GM18868 (cell line): ENCODE measurements around the gene RPL3.
"Not testable (repeated sequence)": the region's sequence is repeated elsewhere in the genome, so short reads cannot be mapped to it uniquely, and the experiment has no call there.

Source experiments
- ATAC-seq: cut with Tn5 transposase; IDR thresholded peaks from one replicate; pipeline ENCODE4 v1.9.1; 2021; ENCODE audit warnings: mild to moderate bottlenecking, moderate library complexity; ENCODE audit not compliant: unreplicated experiment

RPL3 gene

GRCh38 chr22:39352306-39352891 is 33.0 kb upstream of the RPL3 start:
- no peak for ATAC-seq

GRCh38 chr22:39351689-39352214 is 32.3 kb upstream of the RPL3 start:
- ATAC-seq = peak; percentile 54

GRCh38 chr22:39350757-39351688 is 31.6 kb upstream of the RPL3 start:
- no peak for ATAC-seq

- no peak for ATAC-seq
Measured at GRCh38 chr22:39349967-39350726, 30.7 kb upstream of the RPL3 start, which contains the start of gene SYNGR1. SYNGR1 (plus strand) TSS chr22:39349991; CDS start chr22:39350011, 20 bp downstream.

- no peak for ATAC-seq
Measured at GRCh38 chr22:39349506-39349966, 30.1 kb upstream of the RPL3 start.

GRCh38 chr22:39348909-39349505 is 29.6 kb upstream of the RPL3 start:
- no peak for ATAC-seq

- no peak for ATAC-seq
Measured at GRCh38 chr22:39345231-39345630, 25.8 kb upstream of the RPL3 start.

- ATAC-seq = no peak
Measured at GRCh38 chr22:39344046-39344390, 24.6 kb upstream of the RPL3 start.

- no peak for ATAC-seq
Measured at GRCh38 chr22:39343259-39344045, 24.0 kb upstream of the RPL3 start.

- ATAC-seq = no peak
Measured at GRCh38 chr22:39341179-39341578, 21.8 kb upstream of the RPL3 start.

GRCh38 chr22:39339775-39340174 is 20.4 kb upstream of the RPL3 start:
- ATAC-seq = not testable (repeated sequence)

- no peak for ATAC-seq
Measured at GRCh38 chr22:39336411-39336810, 17.0 kb upstream of the RPL3 start.

- no peak for ATAC-seq
Measured at GRCh38 chr22:39332441-39333064, 13.1 kb upstream of the RPL3 start.

- ATAC-seq = not testable (repeated sequence)
Measured at GRCh38 chr22:39330553-39330952, 11.1 kb upstream of the RPL3 start.

- ATAC-seq = no peak
Measured at GRCh38 chr22:39327995-39328754, 8.8 kb upstream of the RPL3 start.

GRCh38 chr22:39325392-39325932 is 6.0 kb upstream of the RPL3 start:
- ATAC-seq = no peak

GRCh38 chr22:39320616-39321029 is 1.2 kb upstream of the RPL3 start:
- ATAC-seq = not testable (repeated sequence)

GRCh38 chr22:39318507-39319283 is 728 bp downstream of the RPL3 start:
- no peak for ATAC-seq
